ENCODE data around the gene EFL1. TPM values are rescaled to one million over a fixed set of nuclear protein-coding genes. Genes with fewer than 3 reads are reported as not detected.

Gene EFL1
- total and polyA plus RNA-seq, 10 of the 15 experiments (the other 5 are each of a cell fraction or from before 2014, with no cell fraction given) = 6.2 to 42.3 (median 24.7) TPM

DNA sequence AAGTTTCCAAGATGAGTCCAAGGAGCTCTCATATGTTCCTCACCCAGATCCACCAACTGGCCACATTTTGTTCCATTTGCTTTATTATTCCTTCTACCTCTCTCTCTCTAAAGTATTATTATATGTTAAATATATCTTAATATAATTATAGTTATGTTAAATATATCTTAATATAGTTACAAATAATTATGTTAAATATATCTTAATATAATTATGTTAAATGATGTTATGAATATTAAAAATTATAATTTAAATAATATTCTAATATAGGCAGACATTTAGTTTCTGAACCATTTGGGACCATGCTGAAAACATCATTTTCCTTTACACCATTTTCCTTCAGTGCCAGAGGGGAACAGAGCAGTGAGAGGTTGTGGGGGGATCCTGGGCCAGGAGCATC, 166.7 kb downstream of the EFL1 start:
- H3K36me3 ChIP-seq (ENCODE audit: control insufficient read depth in 2 of 2, insufficient read depth in 2 of 2, low read length in 1 of 2) = no peaks in the 10 kb centered on the region
- POLR2A ChIA-PET = no interaction called here
- no peaks in the 10 kb centered on the region for H3K9me3 ChIP-seq (replicated peaks; ENCODE audit: control insufficient read depth, insufficient read depth, low read length)
- no peak for FAIRE-seq
- CTCF ChIA-PET = no interaction called here
- RAD21 ChIA-PET (ENCODE audit: unreplicated experiment) = no interaction called here
- H3K9ac ChIP-seq (ENCODE audit: control insufficient read depth, insufficient read depth, low read length) = no peak overlapping the region
- no peak for ATAC-seq
- no peaks in the 10 kb centered on the region for H3K4me1 ChIP-seq (ENCODE audit: control insufficient read depth, insufficient read depth, low read length)
- H4K20me1 ChIP-seq (ENCODE audit: control insufficient read depth, insufficient read depth) = no peaks in the 10 kb centered on the region
- no peak for DNase-seq (ENCODE audit: low read depth, low spot score)
- no peaks in the 10 kb centered on the region; a peak in 1 of 4 replicates for H3K27me3 ChIP-seq (replicated peaks in 1 of 2; ENCODE audit: control insufficient read depth in 2 of 2, insufficient read depth in 2 of 2, low read length in 1 of 2)
- H3K79me2 ChIP-seq (ENCODE audit: control insufficient read depth, insufficient read depth, low read length) = no peaks in the 10 kb centered on the region
- intact Hi-C loops (cut with micrococcal nuclease; ENCODE audit: unreplicated experiment) = no loop called here
- BruUV-seq (replicated peaks) = no TSS peak
- TF ChIP-seq IRF3 (IDR thresholded peaks at IDR 0.05) (no peak), PRDM15 (CRISPR knock-in tag; IDR thresholded peaks at IDR 0.05) (no peak), RAD21 (IDR thresholded peaks at IDR 0.05; ENCODE audit: insufficient read depth, low read depth, low read length) (no peak), CBX5 (IDR thresholded peaks at IDR 0.05; ENCODE audit: low read depth) (no peak), MTA3 (IDR thresholded peaks at IDR 0.05; ENCODE audit: borderline replicate concordance, low read length) (no peak), SMC3 (IDR thresholded peaks at IDR 0.05; ENCODE audit: borderline replicate concordance, low read length) (no peak), EED (IDR thresholded peaks at IDR 0.05; ENCODE audit: low read depth) (no peak), JUNB (IDR thresholded peaks at IDR 0.05) (no peak), SREBF1 (IDR thresholded peaks at IDR 0.05; ENCODE audit: low read length) (no peak)
- TF ChIP-seq, protein P1, sequence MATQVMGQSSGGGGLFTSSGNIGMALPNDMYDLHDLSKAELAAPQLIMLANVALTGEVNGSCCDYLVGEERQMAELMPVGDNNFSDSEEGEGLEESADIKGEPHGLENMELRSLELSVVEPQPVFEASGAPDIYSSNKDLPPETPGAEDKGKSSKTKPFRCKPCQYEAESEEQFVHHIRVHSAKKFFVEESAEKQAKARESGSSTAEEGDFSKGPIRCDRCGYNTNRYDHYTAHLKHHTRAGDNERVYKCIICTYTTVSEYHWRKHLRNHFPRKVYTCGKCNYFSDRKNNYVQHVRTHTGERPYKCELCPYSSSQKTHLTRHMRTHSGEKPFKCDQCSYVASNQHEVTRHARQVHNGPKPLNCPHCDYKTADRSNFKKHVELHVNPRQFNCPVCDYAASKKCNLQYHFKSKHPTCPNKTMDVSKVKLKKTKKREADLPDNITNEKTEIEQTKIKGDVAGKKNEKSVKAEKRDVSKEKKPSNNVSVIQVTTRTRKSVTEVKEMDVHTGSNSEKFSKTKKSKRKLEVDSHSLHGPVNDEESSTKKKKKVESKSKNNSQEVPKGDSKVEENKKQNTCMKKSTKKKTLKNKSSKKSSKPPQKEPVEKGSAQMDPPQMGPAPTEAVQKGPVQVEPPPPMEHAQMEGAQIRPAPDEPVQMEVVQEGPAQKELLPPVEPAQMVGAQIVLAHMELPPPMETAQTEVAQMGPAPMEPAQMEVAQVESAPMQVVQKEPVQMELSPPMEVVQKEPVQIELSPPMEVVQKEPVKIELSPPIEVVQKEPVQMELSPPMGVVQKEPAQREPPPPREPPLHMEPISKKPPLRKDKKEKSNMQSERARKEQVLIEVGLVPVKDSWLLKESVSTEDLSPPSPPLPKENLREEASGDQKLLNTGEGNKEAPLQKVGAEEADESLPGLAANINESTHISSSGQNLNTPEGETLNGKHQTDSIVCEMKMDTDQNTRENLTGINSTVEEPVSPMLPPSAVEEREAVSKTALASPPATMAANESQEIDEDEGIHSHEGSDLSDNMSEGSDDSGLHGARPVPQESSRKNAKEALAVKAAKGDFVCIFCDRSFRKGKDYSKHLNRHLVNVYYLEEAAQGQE (IDR thresholded peaks at IDR 0.05; ENCODE audit: low read depth, low read length) = no peak
- TF ChIP-seq, protein P2, sequence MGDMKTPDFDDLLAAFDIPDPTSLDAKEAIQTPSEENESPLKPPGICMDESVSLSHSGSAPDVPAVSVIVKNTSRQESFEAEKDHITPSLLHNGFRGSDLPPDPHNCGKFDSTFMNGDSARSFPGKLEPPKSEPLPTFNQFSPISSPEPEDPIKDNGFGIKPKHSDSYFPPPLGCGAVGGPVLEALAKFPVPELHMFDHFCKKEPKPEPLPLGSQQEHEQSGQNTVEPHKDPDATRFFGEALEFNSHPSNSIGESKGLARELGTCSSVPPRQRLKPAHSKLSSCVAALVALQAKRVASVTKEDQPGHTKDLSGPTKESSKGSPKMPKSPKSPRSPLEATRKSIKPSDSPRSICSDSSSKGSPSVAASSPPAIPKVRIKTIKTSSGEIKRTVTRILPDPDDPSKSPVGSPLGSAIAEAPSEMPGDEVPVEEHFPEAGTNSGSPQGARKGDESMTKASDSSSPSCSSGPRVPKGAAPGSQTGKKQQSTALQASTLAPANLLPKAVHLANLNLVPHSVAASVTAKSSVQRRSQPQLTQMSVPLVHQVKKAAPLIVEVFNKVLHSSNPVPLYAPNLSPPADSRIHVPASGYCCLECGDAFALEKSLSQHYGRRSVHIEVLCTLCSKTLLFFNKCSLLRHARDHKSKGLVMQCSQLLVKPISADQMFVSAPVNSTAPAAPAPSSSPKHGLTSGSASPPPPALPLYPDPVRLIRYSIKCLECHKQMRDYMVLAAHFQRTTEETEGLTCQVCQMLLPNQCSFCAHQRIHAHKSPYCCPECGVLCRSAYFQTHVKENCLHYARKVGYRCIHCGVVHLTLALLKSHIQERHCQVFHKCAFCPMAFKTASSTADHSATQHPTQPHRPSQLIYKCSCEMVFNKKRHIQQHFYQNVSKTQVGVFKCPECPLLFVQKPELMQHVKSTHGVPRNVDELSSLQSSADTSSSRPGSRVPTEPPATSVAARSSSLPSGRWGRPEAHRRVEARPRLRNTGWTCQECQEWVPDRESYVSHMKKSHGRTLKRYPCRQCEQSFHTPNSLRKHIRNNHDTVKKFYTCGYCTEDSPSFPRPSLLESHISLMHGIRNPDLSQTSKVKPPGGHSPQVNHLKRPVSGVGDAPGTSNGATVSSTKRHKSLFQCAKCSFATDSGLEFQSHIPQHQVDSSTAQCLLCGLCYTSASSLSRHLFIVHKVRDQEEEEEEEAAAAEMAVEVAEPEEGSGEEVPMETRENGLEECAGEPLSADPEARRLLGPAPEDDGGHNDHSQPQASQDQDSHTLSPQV (IDR thresholded peaks at IDR 0.05) = no peak
- SMC1A ChIA-PET (ENCODE audit: uncharacterized antibody, unreplicated experiment) = interaction anchor here (1.0 kb wide), 1 partner anchor 10 kb away, joined by 3 read pairs; no protein-coding TSS in a partner anchor
- H3K4me2 ChIP-seq (ENCODE audit: control insufficient read depth, insufficient read depth) = no peak overlapping the region
- no peak overlapping the region for H2AFZ ChIP-seq (ENCODE audit: control insufficient read depth, low read depth, low read length)
- in situ Hi-C loops (cut with MboI) = no loop called here
- H3K27ac ChIP-seq (ENCODE audit: control insufficient read depth, insufficient read depth) = no peak overlapping the region
- no peak overlapping the region for H3K4me3 ChIP-seq

Data from GM12878 (cell line).